Mucosa of descending colon (tissue), 3 donors: ENCODE data around the gene ANK3. TPM values are rescaled to one million over a fixed set of nuclear protein-coding genes. Genes with fewer than 3 reads are reported as not detected.

Experiments used
- ATAC-seq: fragments of 200-7000 bp; cut with Tn5 transposase; one replicate; pipeline ENCODE4 v1.9.1; 2020; ENCODE audit warnings: mild to moderate bottlenecking, moderate library complexity
- DNase-seq, 3 donors: peaks; one replicate each; pipeline ENCODE4 v3.0.0-alpha.2; 2020
- H3K36me3 ChIP-seq: fragments of 200-600 bp; one replicate; pipeline ENCODE4 v1.8.0; 2021; ENCODE audit warnings: low read depth, mild to moderate bottlenecking
- H3K4me1 ChIP-seq: fragments of 200-600 bp; one replicate; pipeline ENCODE4 v1.8.0; 2021; ENCODE audit warnings: low read depth, mild to moderate bottlenecking
- H3K4me3 ChIP-seq: fragments of 200-600 bp; one replicate; pipeline ENCODE4 v1.8.0; 2021; ENCODE audit warnings: mild to moderate bottlenecking
- H3K9me3 ChIP-seq: fragments of 200-600 bp; one replicate; pipeline ENCODE4 v1.8.0; 2021; ENCODE audit warnings: mild to moderate bottlenecking
- intact Hi-C, 2 donors: fragments of 100-400 bp; cut with DNase I in 1 of 2; cut with micrococcal nuclease in 1 of 2; formaldehyde crosslinking; loops; one replicate each; pipeline versions ENCODE4 v1.11.0 to v1.11.1; 2022; cut with DNase I, micrococcal nuclease
- total RNA-seq, 3 donors: library from RNA; stranded (reverse); fragmentation: NEBNext Ultra II Directional in 2 of 3; extraction: Animal tissue kit (Norgen Biotek cat#: 25700) in 2 of 3; gene quantifications; one replicate each; pipeline versions ENCODE4 v1.2.1 to v1.2.4, GENCODE V29; 2021 to 2023
- TF ChIP-seq, protein P1 (sequence below): fragments of 200-600 bp; IDR thresholded peaks from one replicate; pipeline ENCODE4 v1.8.0; 2022; ENCODE audit warnings: antibody characterized with exemption, mild to moderate bottlenecking
- donor health status: DM: no; HTN: no; CAD: no; lungs with moderate emphysema.
- donor health status: DM: no; HTN: no; CAD: no.
- donor health status: DM: no; HTN: yes; CAD: no.

ANK3 gene
- total RNA-seq, 3 donors from 2014 or later: 67.7 to 145 (median 74.0) TPM

DNA sequence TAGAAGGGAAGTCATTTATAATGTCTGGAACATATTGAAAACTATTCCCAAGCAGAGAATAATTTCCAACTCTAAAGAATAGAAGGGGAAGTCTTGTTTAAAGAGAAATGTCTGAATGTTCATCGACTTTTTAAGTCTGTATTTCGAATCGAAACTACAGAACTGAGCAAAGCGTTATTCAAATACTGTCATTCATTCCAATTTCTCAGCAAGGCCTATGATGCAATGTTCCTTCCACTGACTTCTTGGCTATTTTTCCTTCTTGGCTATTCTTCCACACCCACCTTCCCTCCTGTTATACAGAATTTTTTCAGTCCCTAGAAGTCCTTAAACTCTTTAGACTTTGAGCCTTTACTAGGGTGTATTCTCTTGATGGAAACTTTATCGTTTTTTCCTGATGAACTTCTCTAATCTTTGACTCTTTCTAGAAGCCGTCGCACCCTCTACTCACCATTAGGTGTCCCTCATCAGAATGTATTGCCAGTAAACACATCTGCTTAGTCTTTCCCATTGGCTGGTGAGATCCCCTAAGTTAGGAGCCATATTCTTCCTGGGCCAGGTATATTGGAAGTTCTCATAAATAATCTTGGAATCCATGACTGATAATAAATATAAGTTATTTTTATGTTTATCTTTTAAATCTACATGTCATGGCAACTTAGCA, 247.6 kb downstream of the ANK3 start:
- intact Hi-C loops: no loop called here
- ATAC-seq (no peak), DNase-seq (no peak)
- TF ChIP-seq, protein P1, sequence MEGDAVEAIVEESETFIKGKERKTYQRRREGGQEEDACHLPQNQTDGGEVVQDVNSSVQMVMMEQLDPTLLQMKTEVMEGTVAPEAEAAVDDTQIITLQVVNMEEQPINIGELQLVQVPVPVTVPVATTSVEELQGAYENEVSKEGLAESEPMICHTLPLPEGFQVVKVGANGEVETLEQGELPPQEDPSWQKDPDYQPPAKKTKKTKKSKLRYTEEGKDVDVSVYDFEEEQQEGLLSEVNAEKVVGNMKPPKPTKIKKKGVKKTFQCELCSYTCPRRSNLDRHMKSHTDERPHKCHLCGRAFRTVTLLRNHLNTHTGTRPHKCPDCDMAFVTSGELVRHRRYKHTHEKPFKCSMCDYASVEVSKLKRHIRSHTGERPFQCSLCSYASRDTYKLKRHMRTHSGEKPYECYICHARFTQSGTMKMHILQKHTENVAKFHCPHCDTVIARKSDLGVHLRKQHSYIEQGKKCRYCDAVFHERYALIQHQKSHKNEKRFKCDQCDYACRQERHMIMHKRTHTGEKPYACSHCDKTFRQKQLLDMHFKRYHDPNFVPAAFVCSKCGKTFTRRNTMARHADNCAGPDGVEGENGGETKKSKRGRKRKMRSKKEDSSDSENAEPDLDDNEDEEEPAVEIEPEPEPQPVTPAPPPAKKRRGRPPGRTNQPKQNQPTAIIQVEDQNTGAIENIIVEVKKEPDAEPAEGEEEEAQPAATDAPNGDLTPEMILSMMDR: no peak
- Histone ChIP-seq H3K4me3 (no peak overlapping the region), H3K4me1 (peaks cover 20% of the 10 kb centered on the region), H3K9me3 (no peaks in the 10 kb centered on the region), H3K36me3 (no peaks in the 10 kb centered on the region)

DNA sequence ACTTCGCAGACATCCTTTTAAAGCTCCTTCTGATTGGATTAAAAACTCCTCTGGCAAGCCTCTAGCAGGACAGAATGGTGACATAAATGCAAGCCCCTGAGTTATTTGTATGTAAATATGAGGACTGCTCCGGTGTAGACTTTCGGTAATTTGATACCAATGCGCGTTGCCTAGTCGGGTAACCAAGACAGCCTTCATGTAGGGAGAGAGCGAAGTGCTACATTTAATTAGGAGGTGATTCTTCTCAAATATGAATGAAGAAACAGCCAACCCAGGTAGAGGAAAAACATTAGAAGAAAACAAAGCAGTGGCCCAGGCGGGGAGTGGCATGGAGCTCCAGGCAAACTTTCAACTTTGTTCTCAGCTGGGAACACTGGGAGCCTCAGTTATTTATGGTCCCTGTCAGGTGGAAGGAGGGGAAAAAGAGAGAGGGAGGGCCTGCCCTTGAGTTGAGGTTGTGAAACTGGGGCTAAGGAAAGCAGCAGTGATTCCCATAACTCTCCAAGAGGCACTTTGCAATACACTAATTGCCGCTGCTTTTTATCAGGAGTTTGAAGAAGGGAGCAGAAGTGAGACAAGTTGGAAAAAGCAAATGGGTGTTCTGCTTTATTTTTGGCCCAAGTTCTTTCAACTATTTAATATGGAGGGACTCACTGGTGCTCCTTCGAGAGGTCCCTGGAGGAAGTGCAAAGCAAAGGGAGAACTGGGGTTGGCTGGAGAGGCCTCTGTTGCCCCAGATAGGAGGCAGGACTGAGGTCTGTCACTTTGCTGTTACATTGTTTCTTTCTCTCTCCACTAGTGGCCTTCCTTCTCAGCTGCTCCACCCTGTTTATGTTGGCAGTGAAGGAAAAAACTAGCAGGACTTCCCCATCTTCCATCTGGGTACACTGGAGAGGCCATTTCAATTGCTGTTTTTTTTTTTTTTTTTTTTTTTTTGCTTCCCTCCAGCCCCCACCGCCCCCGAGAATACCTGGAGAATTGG, 248.7 kb downstream of the ANK3 start:
- DNase-seq: peak in 2 of 3 donors; percentile 56 to 76
- no peak overlapping the region for H3K4me3 ChIP-seq
- intact Hi-C loops: no loop called here

DNA sequence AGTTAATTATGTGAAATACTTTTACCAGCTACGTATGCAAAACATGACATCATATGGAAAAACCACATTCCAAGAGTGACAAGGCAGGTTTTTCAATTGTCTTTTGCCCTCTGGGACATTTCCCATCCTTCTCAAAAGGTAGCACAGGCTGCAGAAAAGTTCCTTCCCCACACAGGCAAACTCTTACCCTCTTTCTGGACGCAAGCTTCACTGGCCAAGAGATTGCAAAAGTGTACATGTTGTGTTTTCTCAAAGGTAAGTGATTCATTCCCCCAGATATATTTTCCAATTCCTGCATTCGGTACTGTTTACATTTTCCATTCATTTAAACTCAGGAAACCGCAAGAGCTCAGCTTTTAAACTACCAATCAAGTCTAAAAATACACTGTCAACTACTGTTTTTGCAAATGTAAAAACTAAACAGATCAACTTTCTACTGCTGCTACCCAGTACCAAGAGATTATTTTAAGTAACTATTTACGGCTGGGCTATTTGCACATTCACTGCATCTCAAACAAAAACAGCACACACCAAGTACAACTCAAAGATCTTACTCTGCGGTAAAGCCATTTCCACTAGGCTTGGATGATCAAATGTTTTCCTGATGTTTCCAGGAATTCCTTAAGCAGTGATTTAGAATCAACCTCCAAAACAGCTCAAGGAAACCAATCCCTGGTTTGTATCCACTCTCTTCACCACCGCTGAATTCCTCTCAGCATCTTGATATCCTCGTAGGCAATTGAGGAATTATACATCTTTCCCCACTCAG, 249.7 kb downstream of the ANK3 start:
- TF ChIP-seq, protein P1: no peak
- Histone ChIP-seq H3K4me1 (peaks cover 20% of the 10 kb centered on the region), H3K9me3 (no peaks in the 10 kb centered on the region), H3K4me3 (no peak overlapping the region), H3K36me3 (no peaks in the 10 kb centered on the region)
- ATAC-seq: peak; percentile 12
- DNase-seq: no peak
- intact Hi-C loops: no loop called here

More for the DNA sequence above, 248.7 kb downstream of the ANK3 start:
- Histone ChIP-seq H3K36me3 (no peaks in the 10 kb centered on the region), H3K9me3 (no peaks in the 10 kb centered on the region), H3K4me1 (peaks cover 20% of the 10 kb centered on the region)
- TF ChIP-seq, protein P1: no peak
- ATAC-seq: peak; percentile 93

DNA sequence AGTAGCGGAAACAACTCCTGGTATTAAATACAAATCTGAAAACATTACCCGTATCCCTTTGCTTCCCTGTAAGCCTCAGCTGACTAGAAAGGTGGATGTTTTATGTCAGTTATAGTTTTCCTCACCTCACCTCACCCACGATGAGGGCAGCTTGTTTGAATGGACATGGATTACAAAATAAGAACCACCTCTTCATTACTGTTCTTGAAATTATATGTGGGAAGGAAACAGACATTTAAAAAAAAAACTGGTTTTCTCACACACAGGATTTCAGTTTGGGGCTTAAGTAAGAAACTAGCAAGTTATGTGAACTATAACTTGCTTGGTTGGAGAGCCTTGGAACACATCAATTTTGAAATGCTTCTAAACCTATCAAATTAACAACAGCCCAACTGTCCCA, 250.4 kb downstream of the ANK3 start:
- Histone ChIP-seq H3K4me3 (no peak overlapping the region), H3K36me3 (no peaks in the 10 kb centered on the region), H3K4me1 (peaks cover 20% of the 10 kb centered on the region), H3K9me3 (no peaks in the 10 kb centered on the region)
- intact Hi-C loops: no loop called here
- no peak for DNase-seq
- TF ChIP-seq, protein P1: no peak
- no peak for ATAC-seq

DNA sequence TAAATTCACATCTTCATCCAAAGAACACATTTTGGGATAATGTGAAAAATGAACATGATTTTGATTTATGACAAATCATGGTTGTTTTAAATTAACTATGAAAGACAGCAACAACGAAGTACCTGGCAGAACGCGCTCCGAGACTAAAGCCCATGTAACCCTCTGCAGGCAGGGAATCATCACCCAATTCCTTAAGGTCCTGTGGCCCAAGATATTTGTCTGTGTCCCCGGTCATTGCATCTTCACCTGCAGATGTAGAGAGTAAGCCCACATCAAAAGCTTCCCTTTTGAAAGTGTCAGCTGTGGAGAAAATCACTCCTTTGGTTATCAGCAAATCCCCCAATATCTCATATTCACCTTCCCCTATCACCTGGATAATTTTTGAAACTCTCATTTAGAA, 250.8 kb downstream of the ANK3 start:
- Histone ChIP-seq H3K9me3 (no peaks in the 10 kb centered on the region), H3K36me3 (no peaks in the 10 kb centered on the region), H3K4me3 (no peak overlapping the region), H3K4me1 (peaks cover 20% of the 10 kb centered on the region)
- intact Hi-C loops: no loop called here
- TF ChIP-seq, protein P1: no peak
- DNase-seq (no peak), ATAC-seq (no peak)
